Stimulated activated CD8-positive, alpha-beta memory T cell treated with anti-CD3 and anti-CD28 coated beads, Interleukin-12 subunit alpha, Interleukin-12 subunit beta, amount 100 ng/mL, for 1 hour (primary cell): ENCODE results near the gene MPP1.

Experiments used
- DNase-seq: peaks from one replicate; pipeline ENCODE4 v3.0.0-alpha.2; 2020; ENCODE audit warnings: low read depth

The MPP1 gene

DNA sequence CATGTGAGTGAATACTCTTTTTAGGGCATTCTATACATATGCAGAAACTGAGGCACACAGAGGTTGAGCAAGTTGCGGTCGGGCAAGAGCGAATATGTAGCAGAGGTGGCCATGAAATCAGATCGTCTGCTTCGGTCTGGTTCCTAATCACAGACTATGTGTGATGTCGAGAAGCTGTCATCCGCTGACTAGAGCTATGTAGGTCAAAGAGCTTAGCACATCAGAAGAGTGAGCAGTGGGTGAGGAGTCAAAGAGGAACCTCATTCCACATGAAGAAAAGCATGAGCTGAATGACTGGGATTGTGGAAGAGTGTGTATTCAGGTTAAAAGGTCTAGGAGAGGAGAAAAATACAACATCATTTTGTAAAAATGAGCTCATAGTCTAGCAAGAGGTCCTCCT is 73.4 kb downstream of the MPP1 start:
- DNase-seq: no peak

DNA sequence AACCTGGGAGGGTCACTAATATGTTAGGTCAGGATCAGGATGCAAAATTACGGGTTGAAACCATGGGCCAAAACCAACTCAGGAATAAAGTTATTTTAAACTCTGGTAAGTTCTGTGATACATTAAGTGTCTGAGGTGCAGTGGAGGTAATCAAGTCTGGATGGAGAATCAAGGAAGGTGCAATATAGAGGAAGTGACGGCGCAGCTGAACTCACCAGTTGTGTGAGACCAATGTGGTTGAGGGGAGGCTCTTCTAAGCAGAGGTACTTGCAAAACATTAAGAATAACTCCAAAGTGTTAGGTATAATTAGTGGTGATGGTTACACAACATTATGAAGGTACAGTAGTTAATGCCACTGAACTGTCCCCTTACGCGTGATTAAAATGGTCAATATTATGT is 74.1 kb downstream of the MPP1 start:
- DNase-seq: no peak

DNA sequence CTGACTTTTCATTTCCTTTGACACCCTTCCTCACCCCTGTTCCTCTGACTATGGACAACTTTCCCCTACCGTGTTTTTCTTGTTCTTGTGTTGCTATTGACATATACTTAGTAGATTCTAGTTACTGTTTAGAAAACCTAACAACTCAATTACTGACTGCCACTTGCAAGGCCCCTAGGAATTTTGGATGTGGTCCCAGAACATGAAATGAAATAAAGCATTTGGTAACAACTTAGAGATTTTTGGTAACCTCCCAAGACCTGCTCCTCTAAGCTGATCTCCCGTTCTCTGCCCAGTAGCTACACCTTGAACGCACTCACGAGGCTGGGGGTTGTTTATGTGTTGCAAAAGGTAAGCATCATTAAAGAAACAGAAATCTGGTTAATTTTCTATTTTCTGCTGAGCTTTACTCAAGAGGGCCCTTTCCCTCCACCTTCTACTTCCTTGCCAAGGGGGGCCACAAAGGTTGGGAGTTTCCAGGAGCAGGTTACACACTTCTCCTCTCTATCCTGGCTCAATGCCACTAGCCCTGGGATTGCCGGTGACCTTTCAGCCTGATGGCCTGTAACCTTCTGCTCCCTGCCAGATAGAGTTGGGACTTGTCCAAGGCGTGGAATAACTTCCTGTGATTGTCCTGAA is 74.9 kb downstream of the MPP1 start:
- no peak for DNase-seq

DNA sequence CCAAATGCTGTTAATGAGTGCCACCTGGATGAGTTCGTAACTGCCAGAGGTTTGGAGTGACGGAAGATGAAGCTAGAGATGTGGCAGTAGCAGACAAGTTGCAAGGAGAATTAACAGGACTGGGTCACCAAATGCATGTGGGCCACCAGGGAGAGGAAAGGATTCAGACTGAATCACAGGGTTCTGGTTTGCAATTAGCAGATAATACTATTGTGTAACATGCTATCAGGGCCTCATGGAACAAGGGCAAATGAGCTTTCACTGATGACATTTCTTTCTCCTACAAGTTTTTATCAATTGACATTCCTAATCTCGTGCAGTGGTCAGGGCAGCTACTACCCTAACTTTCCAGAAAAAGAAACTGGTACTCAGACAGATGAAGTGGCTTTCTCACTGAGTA is 75.8 kb downstream of the MPP1 start:
- no peak for DNase-seq
